SK-N-MC (cell line): ENCODE results near the gene PAFAH1B2.
"Not testable (repeated sequence)": the region's sequence is repeated elsewhere in the genome, so short reads cannot be mapped to it uniquely, and the experiment has no call there.

Experiments
- EZH2 ChIP-seq: fragments of 200-600 bp; sonication (generic); IDR thresholded peaks from one replicate; pipeline ENCODE4 v1.6.1; 2017; ENCODE audit warnings: antibody characterized with exemption
- FOXP2 ChIP-seq: optimal IDR thresholded peaks from 2 replicates; pipeline ENCODE3; 2011; ENCODE audit warnings: mild to moderate bottlenecking, moderate library complexity; ENCODE audit not compliant: insufficient read depth; ENCODE audit errors: extremely low read length, control extremely low read depth
- POLR2AphosphoS5 ChIP-seq: IDR thresholded peaks from 2 replicates; pipeline ENCODE4 v1.6.1; 2012; ENCODE audit warnings: mild to moderate bottlenecking, low read depth, low read length, borderline replicate concordance

DNA sequence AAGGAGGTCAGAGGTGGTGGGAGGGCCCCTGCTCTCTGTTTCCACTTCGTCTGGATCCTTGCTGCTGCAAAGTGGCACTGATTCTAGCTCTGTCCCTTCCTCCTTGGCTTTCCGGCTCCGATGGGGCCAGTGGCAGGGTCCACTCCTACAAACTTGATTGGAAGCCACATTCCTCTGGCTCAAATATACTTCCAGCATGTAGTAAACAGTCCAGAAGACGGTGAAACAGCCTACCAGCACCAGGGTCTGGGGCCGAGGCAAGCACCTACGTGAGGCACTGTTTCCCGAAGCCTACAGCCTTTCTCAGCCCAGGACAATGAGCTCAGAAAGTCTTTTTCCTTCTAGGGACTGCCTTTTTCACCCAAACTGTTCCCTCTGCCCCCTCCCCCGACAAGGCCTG is 62.0 kb downstream of the PAFAH1B2 start:
- not testable (repeated sequence) for TF ChIP-seq POLR2AphosphoS5, EZH2, FOXP2
